ENCODE results near the gene HOXB3.

HOXB3 gene

GRCh38 chr17:48625495-48626244 is 35.6 kb upstream of the HOXB3 start:
- DNase-seq: peak; percentile 57

DNA sequence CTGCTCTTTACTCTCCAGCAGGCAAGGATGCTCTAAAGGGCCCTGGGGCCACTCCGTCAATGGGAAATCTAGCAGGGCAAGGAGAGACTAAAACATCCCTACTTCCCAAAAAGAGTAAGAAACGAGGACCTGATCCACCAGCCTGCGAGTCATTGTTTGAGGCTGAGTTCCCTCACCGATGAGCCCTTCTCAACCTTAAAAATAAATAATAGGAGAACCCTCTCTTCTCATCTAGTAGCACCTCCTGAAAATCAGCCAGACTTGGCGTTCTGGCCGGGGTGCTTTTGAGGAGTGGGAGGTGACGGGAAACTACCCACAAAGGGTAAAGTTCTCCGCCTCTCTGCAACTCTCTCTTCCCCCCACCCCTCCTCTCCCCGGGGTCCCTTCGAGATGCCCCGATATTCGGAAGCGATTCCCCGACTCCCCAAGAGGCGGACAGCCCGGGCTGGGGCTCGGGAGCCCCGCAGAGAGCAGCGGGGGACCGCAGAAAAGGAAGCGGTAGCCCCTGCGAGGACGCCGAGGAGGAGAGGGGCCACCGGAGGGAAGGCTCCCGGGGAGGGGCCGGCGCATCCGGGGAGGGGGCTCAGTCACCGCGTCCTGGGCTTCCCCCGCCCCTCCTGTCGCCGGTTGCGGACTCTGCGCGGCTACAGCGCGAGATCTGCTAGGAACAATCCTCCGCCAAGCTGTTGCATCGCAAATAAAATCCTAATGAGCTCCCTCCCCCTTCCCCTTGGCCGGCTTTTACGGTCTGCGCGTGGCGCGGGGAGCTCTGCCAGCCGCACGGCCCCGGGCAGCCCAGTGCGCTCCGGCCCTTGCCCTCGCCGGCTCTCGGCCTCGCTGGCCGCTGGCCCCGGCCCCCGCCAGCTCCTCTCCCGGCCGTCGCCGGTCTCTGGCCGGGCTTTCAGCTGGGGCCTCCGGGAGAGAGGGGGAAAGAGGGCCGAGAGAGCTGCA is 34.8 kb upstream of the HOXB3 start:
- DNase-seq: peak; percentile 33

- no peak for DNase-seq
Measured at GRCh38 chr17:48624118-48624517, 34.1 kb upstream of the HOXB3 start.

DNA sequence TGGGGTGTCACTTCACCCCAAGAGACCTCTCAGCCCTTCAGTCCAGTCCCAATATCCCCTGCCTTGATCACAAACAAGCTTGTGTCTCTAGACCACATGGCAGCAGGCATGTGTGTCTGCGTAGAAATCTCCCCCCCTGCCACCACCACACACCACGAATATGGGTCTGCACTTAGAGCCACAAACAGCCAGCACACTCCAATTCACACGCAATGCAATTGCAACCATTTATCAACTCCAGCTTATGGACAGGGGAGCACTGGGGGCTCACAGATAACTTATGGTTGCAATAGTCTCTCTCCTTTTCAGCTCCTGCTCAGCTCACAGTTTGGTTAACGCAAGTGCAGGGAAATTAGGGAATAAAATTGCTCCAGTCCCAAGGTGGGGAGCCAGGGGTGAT is 33.5 kb upstream of the HOXB3 start:
- DNase-seq: no peak

- DNase-seq: no peak
Measured at GRCh38 chr17:48622857-48623256, 32.8 kb upstream of the HOXB3 start.

DNA sequence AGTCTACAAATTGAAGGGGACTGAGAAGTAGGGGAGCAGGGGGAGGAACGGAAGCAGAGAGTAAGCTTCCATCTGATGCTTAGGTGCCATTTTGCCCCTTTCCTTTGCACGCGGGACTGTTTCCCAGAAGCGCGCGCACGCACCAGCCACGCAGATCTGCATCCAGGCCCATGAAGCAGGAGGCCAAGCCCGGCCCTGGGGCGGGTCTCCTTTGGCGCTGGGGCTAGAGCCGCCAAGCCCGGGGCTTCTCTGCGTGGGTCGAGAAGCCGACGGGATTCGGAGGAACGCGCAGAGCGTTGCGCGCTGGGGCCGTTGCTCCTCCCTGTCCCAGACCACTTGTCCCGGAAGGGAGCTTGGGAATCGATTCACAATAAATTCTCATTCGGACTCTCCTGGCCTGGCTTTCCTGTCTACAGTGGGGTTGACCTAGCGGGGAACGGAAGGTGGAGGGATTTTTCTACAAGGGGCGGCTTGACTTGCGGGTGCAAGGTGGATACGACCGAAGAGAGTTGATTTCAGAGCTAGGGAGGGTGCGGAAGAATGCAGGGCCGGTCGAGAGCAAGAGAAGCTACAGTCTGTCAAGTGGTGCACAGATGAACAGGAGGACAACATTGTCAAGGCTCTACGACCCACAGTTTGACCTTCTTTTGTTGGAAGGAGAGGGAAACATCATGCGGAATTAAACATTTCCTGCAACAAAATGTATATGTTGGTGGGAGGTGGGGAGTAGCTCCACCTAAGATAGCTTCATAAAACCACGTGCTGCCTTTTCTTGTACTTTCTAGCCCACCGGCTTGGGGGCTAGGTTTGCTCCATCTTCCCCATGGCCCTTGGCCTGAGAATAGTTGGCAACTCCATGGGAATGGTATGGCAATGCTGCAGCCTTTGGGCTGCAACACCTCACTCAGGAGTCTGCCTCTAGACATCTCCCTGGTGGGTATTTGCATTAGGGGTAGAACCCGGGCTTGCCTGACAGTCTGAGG is 31.7 kb upstream of the HOXB3 start:
- no peak for DNase-seq

DNA sequence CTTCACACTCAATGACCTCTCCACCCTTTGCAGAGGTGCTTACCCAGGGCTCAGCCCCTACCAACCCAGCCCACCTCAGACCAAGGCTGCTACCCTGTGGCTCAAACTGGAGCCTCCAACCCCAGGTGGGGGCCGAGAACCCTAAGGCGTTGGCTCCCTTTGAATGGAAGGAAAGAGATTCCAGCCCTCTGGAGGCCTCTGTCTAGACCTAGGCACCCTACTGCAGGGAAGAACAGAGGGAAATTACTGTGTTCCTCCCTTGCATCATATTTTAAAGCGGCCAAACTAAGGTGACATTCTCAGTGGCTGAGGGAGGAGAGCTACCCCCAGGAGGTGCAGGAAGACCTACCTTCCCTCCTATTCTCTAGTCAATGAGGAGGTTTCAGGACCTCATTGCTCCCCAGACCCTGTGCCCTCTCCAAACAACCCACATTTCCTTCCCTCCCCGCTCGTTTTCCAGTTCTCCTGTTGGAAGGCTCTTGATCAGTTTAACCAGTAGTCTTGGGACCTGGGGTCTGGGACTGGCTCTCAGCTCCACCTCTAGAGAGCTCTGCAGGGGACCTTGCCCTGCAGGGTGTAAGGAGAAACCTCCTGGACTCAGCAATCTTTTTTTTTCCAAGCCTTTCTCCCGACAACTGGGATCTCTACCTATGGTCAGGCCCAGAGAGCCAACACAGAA is 30.6 kb upstream of the HOXB3 start:
- DNase-seq: no peak

- no peak for DNase-seq
Measured at GRCh38 chr17:48619826-48620449, 29.9 kb upstream of the HOXB3 start.

- peak; percentile 84 for DNase-seq
Measured at GRCh38 chr17:48618256-48618896, 28.3 kb upstream of the HOXB3 start.

GRCh38 chr17:48617471-48618255 is 27.6 kb upstream of the HOXB3 start:
- no peak for DNase-seq

- DNase-seq: no peak
Measured at GRCh38 chr17:48616717-48617470, 26.9 kb upstream of the HOXB3 start.

GRCh38 chr17:48615963-48616716 is 26.1 kb upstream of the HOXB3 start:
- no peak for DNase-seq

DNA sequence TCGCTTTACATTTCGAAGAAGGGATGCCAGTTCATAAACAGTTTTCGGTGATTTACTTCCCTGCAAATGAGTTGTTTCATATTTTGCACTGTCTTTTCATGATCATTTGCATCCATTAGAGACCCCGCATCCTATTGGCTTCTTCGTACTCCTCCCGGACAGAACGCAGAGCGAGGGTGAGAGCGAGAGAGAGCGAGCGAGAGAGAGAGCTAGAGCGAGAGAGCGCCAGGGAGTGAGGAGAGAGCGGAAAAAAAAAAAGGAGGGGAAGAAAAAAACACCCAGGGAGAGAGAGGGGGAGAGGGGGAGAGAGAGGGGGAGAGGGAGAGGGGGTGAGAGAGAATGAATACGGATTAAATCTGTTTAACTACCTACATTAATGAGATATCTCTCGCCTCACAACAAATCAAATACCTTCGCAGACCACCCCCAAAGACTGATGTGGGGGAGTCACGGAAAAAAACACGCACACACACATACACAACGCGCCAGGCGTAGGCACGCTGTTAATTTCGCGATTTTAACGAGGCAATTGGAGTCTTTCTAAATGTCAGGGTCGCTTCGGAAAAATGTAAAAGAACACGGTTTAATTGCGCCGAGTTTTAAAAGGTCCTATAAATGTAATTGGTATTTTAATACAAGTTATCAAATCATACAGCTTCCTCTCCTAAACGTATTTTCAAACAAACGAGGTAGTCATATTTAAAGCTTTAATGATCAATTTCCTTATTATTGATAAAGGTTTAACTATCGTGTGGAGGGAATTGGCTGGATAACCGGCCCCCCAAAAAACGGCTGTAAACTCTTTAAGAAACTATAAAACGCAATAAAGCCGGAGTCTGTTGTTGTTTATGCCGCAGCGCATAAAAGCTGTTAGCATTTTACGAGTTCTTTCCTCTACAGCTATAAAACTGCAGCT is 25.3 kb upstream of the HOXB3 start, which contains the start of gene HOXB8:
Gene HOXB8 (minus strand): TSS at position 246 of the 916 bp plus-strand sequence. CDS start 588 bp downstream, outside the sequence.
- DNase-seq: no peak

DNA sequence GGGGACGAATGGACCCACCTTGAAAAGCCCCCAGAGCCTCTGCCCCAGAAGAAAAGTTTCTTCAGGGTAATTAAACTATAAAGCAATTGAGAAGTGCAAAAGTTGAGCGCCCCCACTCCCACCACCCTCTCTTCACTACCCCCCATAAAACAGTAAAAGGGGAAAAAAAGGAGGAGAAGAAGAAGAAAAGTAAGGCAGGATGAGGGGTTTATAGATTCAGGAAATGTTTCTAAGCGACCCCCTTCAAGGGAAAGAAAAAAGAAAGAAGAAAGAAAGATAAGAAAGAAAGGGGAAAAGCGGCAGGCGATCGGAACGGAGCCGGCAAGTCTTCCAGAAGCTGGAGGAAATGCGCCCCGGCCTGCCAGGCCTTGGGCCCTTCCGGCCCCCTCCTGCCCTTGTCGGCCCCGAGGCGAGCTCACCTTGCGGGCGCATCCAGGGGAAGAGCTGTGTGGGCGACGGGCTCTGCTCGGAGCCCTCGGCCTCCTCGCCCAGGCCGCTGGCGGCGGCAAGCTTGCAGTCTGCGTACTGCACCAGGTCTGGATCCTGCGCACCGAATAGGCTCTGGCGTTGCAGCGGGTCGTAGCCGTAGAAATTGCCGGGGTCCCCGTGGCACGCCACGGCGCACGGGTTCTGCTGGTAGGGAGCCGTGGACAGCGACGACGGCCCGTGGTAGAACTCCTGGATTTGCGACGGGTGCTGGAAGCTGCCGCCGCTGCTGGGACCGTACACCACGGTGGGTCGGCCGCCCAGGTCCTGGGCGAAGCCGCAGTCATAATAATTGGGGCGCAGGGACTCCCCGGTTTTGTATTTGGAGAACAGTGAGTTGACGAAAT is 24.0 kb upstream of the HOXB3 start:
- no peak for DNase-seq

GRCh38 chr17:48612854-48613691 is 23.0 kb upstream of the HOXB3 start:
- DNase-seq: peak; percentile 54

DNA sequence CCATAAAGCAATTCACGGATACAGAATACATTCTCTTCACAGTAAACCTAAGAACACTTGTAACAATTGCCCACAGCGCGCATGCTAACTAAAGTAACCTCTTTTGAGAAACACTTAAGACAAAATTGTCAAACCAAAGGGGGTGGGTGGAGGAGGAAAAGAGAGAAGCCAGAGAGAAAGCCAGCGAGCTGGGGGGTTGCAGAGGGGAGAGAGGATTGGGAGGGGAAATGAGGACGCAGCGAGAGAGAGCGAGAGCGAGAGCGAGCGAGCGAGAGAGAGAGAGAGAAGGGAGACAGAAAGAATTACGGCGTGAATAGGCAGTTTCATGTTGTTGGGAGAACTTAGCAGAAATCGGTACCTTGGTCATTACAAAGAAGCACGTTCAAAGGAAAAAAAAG is 22.4 kb upstream of the HOXB3 start:
- no peak for DNase-seq
